Measurements from ENCODE around the gene AIPL1. TPM values are rescaled to one million over a fixed set of nuclear protein-coding genes. Genes with fewer than 3 reads are reported as not detected.

Gene AIPL1
- total RNA-seq, 1 experiment from 2014 or later, result not detected

- ChIA-PET CTCF (no interaction called here), POLR2A (no interaction called here)
- in situ Hi-C loops (cut with HindIII; ENCODE audit: low pct_unique_long_range_greater_than_20kb, low sequenced_read_pairs) (no loop called here), intact Hi-C loops (cut with micrococcal nuclease; ENCODE audit: unreplicated experiment) (no loop called here)
- Histone ChIP-seq H3K4me3 (ENCODE audit: low read depth in 2 of 2, low read length in 2 of 2) (no peak overlapping the region), H3K9me3 (ENCODE audit: control insufficient read depth, insufficient read depth, low read depth, low read length) (no peaks in the 10 kb centered on the region), H3K27me3 (ENCODE audit: control insufficient read depth, insufficient read depth, low read length) (no peaks in the 10 kb centered on the region), H3K4me1 (ENCODE audit: control insufficient read depth, insufficient read depth, low read length) (peaks cover 3% of the 10 kb centered on the region; the same call in 1 of the 2 replicates), H3K27ac (ENCODE audit: low read length) (no peak overlapping the region), H3K36me3 (ENCODE audit: control insufficient read depth, insufficient read depth, low read length) (no peaks in the 10 kb centered on the region)
- DNase-seq (ENCODE audit: low read depth, low spot score) (no peak), ATAC-seq (no peak)
- no TSS peak for BruUV-seq (replicated peaks)
- TF ChIP-seq POLR2AphosphoS5 (IDR thresholded peaks at IDR 0.05; ENCODE audit: low read depth, low read length) (no peak), TCF7L2 (IDR thresholded peaks at IDR 0.05; ENCODE audit: low read depth, low read length) (no peak), SIN3A (IDR thresholded peaks at IDR 0.05; ENCODE audit: borderline replicate concordance, insufficient read depth, low read depth, low read length) (no peak), CTCF (IDR thresholded peaks at IDR 0.05) (no peak), REST (IDR thresholded peaks at IDR 0.05; ENCODE audit: insufficient read depth in 1 of 2, low read depth in 2 of 2, low read length in 1 of 2) (no peak)
These were observed 35.3 kb upstream of the AIPL1 start for GRCh38 chr17:6470146-6470718.

GRCh38 chr17:6468051-6468790 lies 33.3 kb upstream of the AIPL1 start:
- no peak overlapping the region for H3K27ac ChIP-seq (ENCODE audit: low read length)
- POLR2A ChIA-PET, result no interaction called here
- BruUV-seq (replicated peaks), result no TSS peak
- no peak for TF ChIP-seq CTCF (IDR thresholded peaks at IDR 0.05)
- no peaks in the 10 kb centered on the region for H3K36me3 ChIP-seq (ENCODE audit: control insufficient read depth, insufficient read depth, low read length)
- ATAC-seq, result no peak
- DNase-seq (ENCODE audit: low read depth, low spot score), result no peak
- H3K9me3 ChIP-seq (ENCODE audit: control insufficient read depth, insufficient read depth, low read depth, low read length), result no peaks in the 10 kb centered on the region
- in situ Hi-C loops (cut with HindIII; ENCODE audit: low pct_unique_long_range_greater_than_20kb, low sequenced_read_pairs), result no loop called here
- no peak overlapping the region for H3K4me3 ChIP-seq (ENCODE audit: low read depth in 2 of 2, low read length in 2 of 2)
- intact Hi-C loops (cut with micrococcal nuclease; ENCODE audit: unreplicated experiment), result no loop called here
- peaks cover 3% of the 10 kb centered on the region; the same call in 1 of the 2 replicates for H3K4me1 ChIP-seq (ENCODE audit: control insufficient read depth, insufficient read depth, low read length)
- CTCF ChIA-PET, result interaction anchor here (0.6 kb wide), 1 partner anchor 30 kb away, joined by 8 read pairs; no protein-coding TSS in a partner anchor
- H3K27me3 ChIP-seq (ENCODE audit: control insufficient read depth, insufficient read depth, low read length), result no peaks in the 10 kb centered on the region
